Common myeloid progenitor, CD34-positive (primary cell): Measurements from ENCODE around the gene LPP.
"Not testable (repeated sequence)": the region's sequence is repeated elsewhere in the genome, so short reads cannot be mapped to it uniquely, and the experiment has no call there.

Source experiments
- CTCF ChIA-PET: fragments of 350-600 bp; sonication (Branson Sonifier 250); formaldehyde crosslinking; loops from one replicate; lab custom pipeline; 2021; ENCODE audit warnings: antibody characterized with exemption; lab: Charles Lee
- POLR2A ChIA-PET: fragments of 350-600 bp; sonication (Branson Sonifier 250); formaldehyde crosslinking; loops from one replicate; lab custom pipeline; 2021; ENCODE audit warnings: antibody characterized with exemption; lab: Charles Lee
- DNase-seq, 3 donors: peaks; one replicate each; pipeline versions ENCODE4 v3.0.0 to v3.0.0-alpha.2; 2013
- H3K27ac ChIP-seq, 2 experiments: 1 replicate in 1 of 2; 2 replicates in 1 of 2; pipeline ENCODE4 v1.7.0; 2013; ENCODE audit warnings: inconsistent platforms in 2 of 2, low read length in 2 of 2, mild to moderate bottlenecking in 2 of 2, low read depth in 1 of 2, moderate library complexity in 1 of 2; ENCODE audit not compliant: severe bottlenecking in 2 of 2, insufficient read depth in 1 of 2, poor library complexity in 1 of 2
- H3K27me3 ChIP-seq, 5 experiments: replicated peaks in 2 of 5; 1 replicate in 3 of 5; 2 replicates in 2 of 5; pipeline versions ENCODE4 v1.6.1 to v1.7.0; 2013; ENCODE audit warnings: low read length in 4 of 5, mild to moderate bottlenecking in 2 of 5, moderate library complexity in 2 of 5, inconsistent platforms in 1 of 5; ENCODE audit not compliant: insufficient read depth in 5 of 5, control insufficient read depth in 4 of 5
- H3K36me3 ChIP-seq, 4 experiments: 1 replicate in 2 of 4; 2 replicates in 2 of 4; pipeline versions ENCODE4 v1.6.1 to v1.7.0; 2013; ENCODE audit warnings: low read length in 3 of 4, control low read depth in 1 of 4, mild to moderate bottlenecking in 1 of 4; ENCODE audit not compliant: control insufficient read depth in 4 of 4, insufficient read depth in 4 of 4
- H3K4me1 ChIP-seq, 4 experiments: 1 replicate in 3 of 4; 2 replicates in 1 of 4; pipeline versions ENCODE4 v1.6.1 to v1.7.1; 2013; ENCODE audit warnings: low read length in 3 of 4, mild to moderate bottlenecking in 3 of 4, control low read depth in 1 of 4, inconsistent platforms in 1 of 4, moderate library complexity in 1 of 4; ENCODE audit not compliant: control insufficient read depth in 4 of 4, insufficient read depth in 4 of 4; ENCODE audit errors: control extremely low read depth in 1 of 4
- H3K4me3 ChIP-seq, 7 experiments: 1 replicate in 4 of 7; 2 replicates in 3 of 7; pipeline versions ENCODE4 v1.5.1 to v1.7.0; 2013; ENCODE audit warnings: mild to moderate bottlenecking in 7 of 7, low read length in 6 of 7, moderate library complexity in 6 of 7, inconsistent platforms in 2 of 7, low read depth in 2 of 7, control low read depth in 1 of 7; ENCODE audit not compliant: insufficient read depth in 4 of 7, control insufficient read depth in 1 of 7; ENCODE audit errors: extremely low read depth in 1 of 7
- H3K9me3 ChIP-seq, 5 experiments: 1 replicate in 4 of 5; 2 replicates in 1 of 5; pipeline versions ENCODE4 v1.6.1 to v1.7.1; 2013; ENCODE audit warnings: low read length in 4 of 5, mild to moderate bottlenecking in 2 of 5, inconsistent platforms in 1 of 5, low read depth in 1 of 5, moderate library complexity in 1 of 5; ENCODE audit not compliant: control insufficient read depth in 4 of 5, insufficient read depth in 2 of 5; ENCODE audit errors: control extremely low read depth in 1 of 5
- WGBS: methylation state at CpG from one replicate; pipeline ENCODE4 v1.1.5; 2013; ENCODE audit not compliant: insufficient coverage; 5-methylcytosine and 5-hydroxymethylcytosine counted together

LPP gene

GRCh38 chr3:188700918-188701317 is 547.0 kb downstream of the LPP start:
- ChIA-PET CTCF (no interaction called here), POLR2A (no interaction called here)
- H3K4me3 ChIP-seq, result no peak overlapping the region
- no peaks in the 10 kb centered on the region for H3K36me3 ChIP-seq
- H3K27ac ChIP-seq, result no peak overlapping the region
- no peaks in the 10 kb centered on the region for H3K9me3 ChIP-seq
- H3K4me1 ChIP-seq, result peaks cover 0 to 13% (median 5%) of the 10 kb centered on the region in 4 experiments
- no peak for DNase-seq
- no peaks in the 10 kb centered on the region for H3K27me3 ChIP-seq

- WGBS, result 90% methylated on average over 2 of the region's 4 CpGs
- no peaks in the 10 kb centered on the region for H3K27me3 ChIP-seq
- peak in 2 of 3 donors; percentile 55 to 60 for DNase-seq
- H3K4me1 ChIP-seq, result peaks cover 0 to 13% (median 5%) of the 10 kb centered on the region in 4 experiments
- H3K27ac ChIP-seq, result no peak overlapping the region
- POLR2A ChIA-PET, result interaction anchor here (0.6 kb wide), 1 partner anchor 958 kb away, joined by 3 read pairs; no protein-coding TSS in a partner anchor
- H3K9me3 ChIP-seq, result no peaks in the 10 kb centered on the region
- no peaks in the 10 kb centered on the region for H3K36me3 ChIP-seq
- no peak overlapping the region for H3K4me3 ChIP-seq
- CTCF ChIA-PET, result no interaction called here
These were observed 547.6 kb downstream of the LPP start for GRCh38 chr3:188701485-188701969.

- POLR2A ChIA-PET, result interaction anchor here (0.6 kb wide), 1 partner anchor 958 kb away, joined by 3 read pairs; no protein-coding TSS in a partner anchor
- peaks cover 0 to 13% (median 7%) of the 10 kb centered on the region in 4 experiments for H3K4me1 ChIP-seq
- H3K4me3 ChIP-seq, CTCF ChIA-PET, H3K36me3 ChIP-seq, DNase-seq, H3K9me3 ChIP-seq, H3K27ac ChIP-seq, H3K27me3 ChIP-seq: not testable (repeated sequence)
- WGBS, result 96% methylated on average over 5 of the region's 10 CpGs
These were observed 548.1 kb downstream of the LPP start for GRCh38 chr3:188702028-188702427.

- WGBS, result no CpG with 5 or more reads among the region's 1 CpG
- peaks cover 0 to 18% (median 5%) of the 10 kb centered on the region in 4 experiments for H3K4me1 ChIP-seq
- H3K27ac ChIP-seq, result no peak overlapping the region
- H3K9me3 ChIP-seq, result no peaks in the 10 kb centered on the region
- no peak for DNase-seq
- H3K27me3 ChIP-seq, result no peaks in the 10 kb centered on the region
- ChIA-PET CTCF (interaction anchor here (1.0 kb wide), 1 partner anchor 9 kb away, joined by 3 read pairs; no protein-coding TSS in a partner anchor), POLR2A (no interaction called here)
- H3K4me3 ChIP-seq, result no peak overlapping the region
- H3K36me3 ChIP-seq, result no peaks in the 10 kb centered on the region
These were observed 552.2 kb downstream of the LPP start for GRCh38 chr3:188706176-188706575.

GRCh38 chr3:188706599-188706998 is 552.6 kb downstream of the LPP start:
- Histone ChIP-seq H3K9me3 (no peaks in the 10 kb centered on the region), H3K4me1 (peaks cover 0 to 18% (median 3%) of the 10 kb centered on the region in 4 experiments), H3K4me3 (no peak overlapping the region), H3K27me3 (no peaks in the 10 kb centered on the region), H3K36me3 (no peaks in the 10 kb centered on the region), H3K27ac (no peak overlapping the region)
- POLR2A ChIA-PET, result no interaction called here
- DNase-seq, result no peak
- no CpG with 5 or more reads among the region's 1 CpG for WGBS
- CTCF ChIA-PET, result interaction anchor here (1.0 kb wide), 1 partner anchor 9 kb away, joined by 3 read pairs; no protein-coding TSS in a partner anchor

GRCh38 chr3:188707381-188708288 is 553.7 kb downstream of the LPP start:
- peak in 2 of 3 donors; percentile 12 to 31 for DNase-seq
- H3K27me3 ChIP-seq, result no peaks in the 10 kb centered on the region
- POLR2A ChIA-PET, result no interaction called here
- no peaks in the 10 kb centered on the region for H3K36me3 ChIP-seq
- CTCF ChIA-PET, result interaction anchor here (1.0 to 1.4 kb wide), 4 partner anchors 8 to 960 kb away, joined by 3 to 4 read pairs (median 4); no protein-coding TSS in a partner anchor
- peaks cover 8 to 29% (median 11%) of the 10 kb centered on the region in 4 experiments for H3K4me1 ChIP-seq
- no peak overlapping the region for H3K27ac ChIP-seq
- no peaks in the 10 kb centered on the region for H3K9me3 ChIP-seq
- WGBS, result 54% methylated on average over 7 of the region's 12 CpGs
- H3K4me3 ChIP-seq, result peak overlapping the region in 1 of 7 experiments; percentile 30

- Histone ChIP-seq H3K4me3 (no peak overlapping the region), H3K27me3 (no peaks in the 10 kb centered on the region), H3K4me1 (peaks cover 12 to 33% (median 16%) of the 10 kb centered on the region in 4 experiments), H3K36me3 (no peaks in the 10 kb centered on the region), H3K27ac (peak overlapping the region in 1 of 2 experiments; percentile 62), H3K9me3 (no peaks in the 10 kb centered on the region)
- 72% methylated on average over 3 of the region's 3 CpGs for WGBS
- CTCF ChIA-PET, result no interaction called here
- POLR2A ChIA-PET, result no interaction called here
- no peak for DNase-seq
These were observed 557.9 kb downstream of the LPP start for GRCh38 chr3:188711881-188712247.
